GM12864 (cell line): ENCODE results near the gene LRRC71.

Source experiments
- DNase-seq: peaks from one replicate; pipeline ENCODE4 v3.0.0-alpha.2; 2011; ENCODE audit warnings: low read depth
- H3K4me3 ChIP-seq: 2 replicates; pipeline ENCODE4 v1.5.1; 2011; ENCODE audit warnings: mild to moderate bottlenecking, low read depth, low read length, control low read depth
- CTCF ChIP-seq: IDR thresholded peaks from 2 replicates; pipeline ENCODE4 v1.5.1; 2011; ENCODE audit warnings: low read depth, mild to moderate bottlenecking, moderate library complexity, low read length, control low read depth, inconsistent platforms; ENCODE audit errors: missing control alignments

The LRRC71 gene

GRCh38 chr1:156911577-156912298 is 8.7 kb upstream of the LRRC71 start:
- DNase-seq, result no peak
- H3K4me3 ChIP-seq, result no peak overlapping the region
- no peak for TF ChIP-seq CTCF

- no peak overlapping the region for H3K4me3 ChIP-seq
- TF ChIP-seq CTCF, result no peak
- DNase-seq, result no peak
Measured at GRCh38 chr1:156912310-156912709, 8.1 kb upstream of the LRRC71 start.

GRCh38 chr1:156912861-156913808 is 7.3 kb upstream of the LRRC71 start:
- DNase-seq, result no peak
- no peak for TF ChIP-seq CTCF
- no peak overlapping the region for H3K4me3 ChIP-seq

GRCh38 chr1:156913809-156914387 is 6.5 kb upstream of the LRRC71 start:
- no peak for TF ChIP-seq CTCF
- no peak overlapping the region for H3K4me3 ChIP-seq
- DNase-seq, result no peak

- TF ChIP-seq CTCF, result no peak
- no peak for DNase-seq
- no peak overlapping the region for H3K4me3 ChIP-seq
Measured at GRCh38 chr1:156914440-156914856, 6.0 kb upstream of the LRRC71 start.

GRCh38 chr1:156921053-156921529 is 659 bp downstream of the LRRC71 start:
- no peak for TF ChIP-seq CTCF
- no peak overlapping the region for H3K4me3 ChIP-seq
- no peak for DNase-seq
